ENCODE results near the gene EML6. TPM values are rescaled to one million over a fixed set of nuclear protein-coding genes. Genes with fewer than 3 reads are reported as not detected.

Gene EML6
- total RNA-seq, 1 donor: 0.73 TPM

DNA sequence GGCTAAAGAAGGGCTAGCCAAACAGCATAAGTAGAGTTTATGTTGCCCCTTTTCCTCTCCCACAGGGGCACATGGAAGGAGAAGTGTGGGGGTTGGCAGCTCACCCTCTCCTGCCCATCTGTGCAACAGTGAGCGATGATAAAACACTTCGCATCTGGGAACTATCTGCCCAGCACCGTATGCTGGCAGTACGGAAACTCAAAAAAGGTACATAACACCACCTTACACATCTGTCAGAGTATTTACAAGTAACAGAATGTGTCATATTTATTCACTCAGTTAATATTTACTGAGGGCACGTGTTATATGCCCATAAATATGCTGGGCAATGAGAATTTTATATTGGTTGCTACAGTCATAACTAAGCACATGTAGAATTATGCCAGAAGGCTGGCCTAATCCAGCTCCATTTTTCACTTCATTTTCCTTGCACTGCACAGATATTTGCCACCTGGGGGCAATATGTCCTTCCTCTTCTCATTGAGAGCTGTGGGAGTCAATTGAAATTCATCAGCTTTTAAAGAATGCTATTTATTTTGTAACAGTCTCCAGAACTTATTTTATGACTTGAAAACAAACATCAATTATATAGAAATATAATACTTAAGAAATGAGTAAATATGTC, 176.2 kb downstream of the EML6 start:
- no peak overlapping the region for H3K4me3 ChIP-seq (ENCODE audit: low read length)
- H3K4me1 ChIP-seq (ENCODE audit: insufficient read depth, low read length): peaks cover 10% of the 10 kb centered on the region
- H3K27me3 ChIP-seq (ENCODE audit: insufficient read depth, low read length): no peaks in the 10 kb centered on the region
- H3K9me3 ChIP-seq (ENCODE audit: low read depth, low read length): no peaks in the 10 kb centered on the region

DNA sequence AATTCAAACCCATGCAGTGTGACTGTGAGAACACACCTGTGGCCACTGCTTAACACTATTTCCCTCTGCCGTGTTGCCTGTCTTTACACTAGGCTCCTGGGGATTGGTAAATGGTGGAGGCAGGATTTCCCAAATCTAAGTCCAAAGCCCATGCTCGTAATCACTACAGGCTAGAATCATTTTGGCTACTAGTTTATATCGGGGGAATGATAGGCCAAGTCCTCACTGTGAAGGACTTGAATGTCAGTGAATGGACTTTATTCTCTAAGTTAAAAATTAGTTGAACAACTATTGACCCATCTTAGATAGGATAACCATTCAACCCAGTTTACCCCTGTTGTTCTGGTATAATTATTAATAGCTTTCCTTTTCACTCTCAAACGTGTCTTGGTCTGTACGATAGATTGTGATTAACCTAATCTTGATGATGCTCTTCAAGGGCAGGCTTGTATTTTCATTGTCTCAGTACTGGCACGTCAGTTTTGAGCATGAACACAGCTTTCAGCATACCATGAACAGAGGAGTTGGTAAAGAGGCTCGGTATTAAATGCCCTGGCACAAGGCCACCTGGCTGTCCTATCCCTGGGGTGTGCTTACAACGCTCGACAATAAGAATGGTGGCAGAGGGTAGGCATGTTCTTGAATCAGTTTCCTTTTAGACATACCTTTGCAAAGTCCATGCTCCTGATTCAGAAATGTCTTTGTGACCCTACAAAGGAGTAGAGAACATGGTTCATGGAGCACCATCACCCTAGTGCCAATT, 177.9 kb downstream of the EML6 start:
- Histone ChIP-seq H3K4me1 (ENCODE audit: insufficient read depth, low read length) (peaks cover 10% of the 10 kb centered on the region), H3K27me3 (ENCODE audit: insufficient read depth, low read length) (no peaks in the 10 kb centered on the region), H3K4me3 (ENCODE audit: low read length) (no peak overlapping the region), H3K9me3 (ENCODE audit: low read depth, low read length) (no peaks in the 10 kb centered on the region)

GRCh38 chr2:54902763-54903162, 179.3 kb downstream of the EML6 start:
- H3K4me1 ChIP-seq (ENCODE audit: insufficient read depth, low read length): peaks cover 10% of the 10 kb centered on the region
- H3K9me3 ChIP-seq (ENCODE audit: low read depth, low read length): no peaks in the 10 kb centered on the region
- no peak overlapping the region for H3K4me3 ChIP-seq (ENCODE audit: low read length)
- no peaks in the 10 kb centered on the region for H3K27me3 ChIP-seq (ENCODE audit: insufficient read depth, low read length)

DNA sequence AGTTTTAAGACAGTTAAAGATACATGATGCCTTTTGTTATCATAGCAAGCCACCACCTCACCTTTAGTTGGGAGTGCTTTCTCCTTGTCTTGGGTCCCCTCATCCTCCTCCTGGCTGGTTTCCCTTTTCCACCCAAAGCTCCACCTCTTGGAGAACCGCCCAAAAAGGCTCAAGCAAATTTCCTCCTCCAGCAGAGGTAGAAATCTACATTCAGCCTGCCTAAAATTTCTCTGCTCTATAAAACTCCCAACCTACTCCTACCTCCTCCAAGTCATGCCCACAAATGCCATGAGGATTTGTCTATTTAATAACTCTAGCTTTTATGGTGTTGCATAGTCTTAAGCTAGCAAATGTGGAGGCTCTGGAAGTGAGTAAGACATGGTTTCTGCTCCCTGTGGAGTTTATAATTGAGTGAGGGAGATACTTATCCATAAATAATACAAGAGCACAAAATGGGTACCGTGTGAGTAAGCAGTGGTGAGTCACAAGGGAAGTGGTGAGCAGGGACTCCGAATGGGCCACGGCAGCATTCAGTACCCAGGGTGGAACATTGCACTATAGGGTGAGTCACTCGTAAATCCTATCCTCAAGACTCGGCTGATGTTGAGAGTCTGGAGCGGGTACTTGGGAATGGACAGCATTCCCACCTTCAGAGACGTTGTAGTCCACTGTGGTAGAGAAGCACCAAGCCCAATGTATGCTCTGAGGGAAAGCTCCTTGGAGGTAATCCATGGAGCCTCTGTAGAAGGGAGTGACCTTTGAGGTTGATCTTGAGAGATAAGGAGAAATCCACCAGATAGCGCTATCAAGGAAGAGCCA, 180.5 kb downstream of the EML6 start:
- Histone ChIP-seq H3K4me1 (ENCODE audit: insufficient read depth, low read length) (peaks cover 10% of the 10 kb centered on the region), H3K9me3 (ENCODE audit: low read depth, low read length) (no peaks in the 10 kb centered on the region), H3K4me3 (ENCODE audit: low read length) (no peak overlapping the region), H3K27me3 (ENCODE audit: insufficient read depth, low read length) (no peaks in the 10 kb centered on the region)

DNA sequence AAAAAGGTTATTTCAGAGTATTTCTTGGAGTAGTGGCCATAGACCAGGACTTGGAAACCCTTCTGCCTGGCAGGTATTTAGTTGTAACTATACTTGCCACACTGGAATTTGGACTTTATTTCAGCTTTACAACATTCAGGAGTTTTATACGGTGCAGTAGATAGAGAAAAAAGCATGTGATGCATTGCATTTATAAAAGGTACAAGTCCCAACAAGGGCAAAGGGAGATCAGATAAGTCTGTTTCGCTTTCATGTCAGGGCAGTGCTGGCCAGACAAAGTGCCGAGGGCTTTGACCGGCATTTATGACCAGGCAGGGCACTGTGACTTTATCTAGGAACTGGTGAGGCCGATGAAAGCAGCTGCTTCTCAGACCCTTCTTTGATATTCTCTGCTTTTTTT, 181.4 kb downstream of the EML6 start:
- no peaks in the 10 kb centered on the region for H3K27me3 ChIP-seq (ENCODE audit: insufficient read depth, low read length)

GRCh38 chr2:54906716-54907115, 183.3 kb downstream of the EML6 start:
- Histone ChIP-seq H3K4me3 (ENCODE audit: low read length) (no peak overlapping the region), H3K4me1 (ENCODE audit: insufficient read depth, low read length) (peaks cover 10% of the 10 kb centered on the region), H3K9me3 (ENCODE audit: low read depth, low read length) (no peaks in the 10 kb centered on the region), H3K27me3 (ENCODE audit: insufficient read depth, low read length) (no peaks in the 10 kb centered on the region)

More for the DNA sequence above, 181.4 kb downstream of the EML6 start:
- H3K9me3 ChIP-seq (ENCODE audit: low read depth, low read length): no peaks in the 10 kb centered on the region
- peaks cover 10% of the 10 kb centered on the region for H3K4me1 ChIP-seq (ENCODE audit: insufficient read depth, low read length)
- H3K4me3 ChIP-seq (ENCODE audit: low read length): no peak overlapping the region

DNA sequence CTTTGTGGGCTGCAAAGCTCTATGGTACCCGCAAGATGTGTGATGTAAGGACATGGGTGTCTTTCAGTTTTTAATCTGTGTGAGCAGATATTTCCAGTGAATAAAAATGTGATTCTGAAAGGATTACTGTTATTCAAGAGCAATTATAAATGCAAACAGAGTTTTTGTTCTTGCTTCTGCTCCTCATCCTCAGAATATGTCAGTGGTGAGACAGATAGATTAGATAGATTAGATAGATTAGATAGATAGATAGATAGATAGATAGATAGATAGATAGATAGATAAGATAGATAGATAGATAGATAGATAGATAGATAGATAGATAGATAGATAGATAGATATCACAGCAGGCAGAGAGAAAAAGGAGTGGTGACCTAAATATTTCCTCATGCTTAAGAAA, 184.2 kb downstream of the EML6 start:
- H3K9me3 ChIP-seq (ENCODE audit: low read depth, low read length): no peaks in the 10 kb centered on the region
- H3K4me1 ChIP-seq (ENCODE audit: insufficient read depth, low read length): peaks cover 10% of the 10 kb centered on the region
- H3K4me3 ChIP-seq (ENCODE audit: low read length): no peak overlapping the region

GRCh38 chr2:54908591-54908990, 185.1 kb downstream of the EML6 start:
- Histone ChIP-seq H3K27me3 (ENCODE audit: insufficient read depth, low read length) (no peaks in the 10 kb centered on the region), H3K4me3 (ENCODE audit: low read length) (no peak overlapping the region), H3K9me3 (ENCODE audit: low read depth, low read length) (no peaks in the 10 kb centered on the region), H3K4me1 (ENCODE audit: insufficient read depth, low read length) (peaks cover 10% of the 10 kb centered on the region)

More for the DNA sequence above, 184.2 kb downstream of the EML6 start:
- no peaks in the 10 kb centered on the region for H3K27me3 ChIP-seq (ENCODE audit: insufficient read depth, low read length)

- Histone ChIP-seq H3K27me3 (ENCODE audit: insufficient read depth, low read length) (no peaks in the 10 kb centered on the region), H3K4me3 (ENCODE audit: low read length) (no peak overlapping the region), H3K9me3 (ENCODE audit: low read depth, low read length) (no peaks in the 10 kb centered on the region), H3K4me1 (ENCODE audit: insufficient read depth, low read length) (peaks cover 6% of the 10 kb centered on the region)
Observed at GRCh38 chr2:54909001-54909400, 185.5 kb downstream of the EML6 start.

DNA sequence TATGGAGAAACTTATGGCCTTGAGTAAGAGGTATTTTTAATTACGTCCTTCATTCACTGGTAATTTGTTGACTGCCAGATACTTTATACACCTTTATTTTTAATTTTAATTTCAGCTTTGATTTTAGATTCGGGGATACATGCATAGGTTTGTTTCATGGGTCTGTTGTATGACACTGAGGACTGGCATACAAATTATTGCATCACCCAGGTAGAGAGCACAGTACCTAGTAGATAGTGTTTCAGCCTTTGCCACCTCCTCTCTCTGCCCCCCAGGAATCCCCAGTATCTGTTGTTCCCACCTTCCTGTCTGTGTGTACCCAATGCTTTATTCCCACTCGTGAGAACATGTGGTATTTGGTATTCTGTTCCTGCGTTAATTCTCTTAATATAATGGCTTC, 188.8 kb downstream of the EML6 start:
- no peaks in the 10 kb centered on the region for H3K9me3 ChIP-seq (ENCODE audit: low read depth, low read length)
- no peaks in the 10 kb centered on the region for H3K4me1 ChIP-seq (ENCODE audit: insufficient read depth, low read length)
- H3K4me3 ChIP-seq (ENCODE audit: low read length): no peak overlapping the region
- no peaks in the 10 kb centered on the region for H3K27me3 ChIP-seq (ENCODE audit: insufficient read depth, low read length)

GRCh38 chr2:54912893-54913292, 189.4 kb downstream of the EML6 start:
- Histone ChIP-seq H3K4me3 (ENCODE audit: low read length) (no peak overlapping the region), H3K9me3 (ENCODE audit: low read depth, low read length) (no peaks in the 10 kb centered on the region), H3K4me1 (ENCODE audit: insufficient read depth, low read length) (no peaks in the 10 kb centered on the region), H3K27me3 (ENCODE audit: insufficient read depth, low read length) (no peaks in the 10 kb centered on the region)

DNA sequence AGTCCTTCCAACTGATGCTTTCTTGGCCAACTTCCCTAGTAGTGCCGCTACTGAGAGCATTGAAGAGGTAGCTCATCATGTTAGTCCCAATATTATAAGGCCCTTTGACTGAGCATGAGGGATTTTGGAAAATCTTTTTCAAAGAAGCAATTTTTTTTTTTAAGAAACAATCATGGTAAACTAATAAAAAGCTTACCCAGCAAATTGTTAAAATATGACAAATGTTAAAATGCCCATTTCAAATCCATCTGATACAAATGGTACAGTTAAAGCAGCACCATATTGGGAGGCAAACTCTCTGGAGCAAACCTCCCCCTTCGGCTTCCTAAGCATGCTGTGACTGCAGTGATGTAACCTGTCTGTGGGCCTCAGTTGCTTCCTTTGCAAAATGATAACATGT, 191.2 kb downstream of the EML6 start:
- no peaks in the 10 kb centered on the region for H3K27me3 ChIP-seq (ENCODE audit: insufficient read depth, low read length)
- no peaks in the 10 kb centered on the region for H3K4me1 ChIP-seq (ENCODE audit: insufficient read depth, low read length)

GRCh38 chr2:54915101-54915500, 191.6 kb downstream of the EML6 start:
- no peak overlapping the region for H3K4me3 ChIP-seq (ENCODE audit: low read length)
- no peaks in the 10 kb centered on the region for H3K9me3 ChIP-seq (ENCODE audit: low read depth, low read length)
- H3K27me3 ChIP-seq (ENCODE audit: insufficient read depth, low read length): no peaks in the 10 kb centered on the region
- H3K4me1 ChIP-seq (ENCODE audit: insufficient read depth, low read length): no peaks in the 10 kb centered on the region

More for the DNA sequence above, 191.2 kb downstream of the EML6 start:
- no peak overlapping the region for H3K4me3 ChIP-seq (ENCODE audit: low read length)
- no peaks in the 10 kb centered on the region for H3K9me3 ChIP-seq (ENCODE audit: low read depth, low read length)

DNA sequence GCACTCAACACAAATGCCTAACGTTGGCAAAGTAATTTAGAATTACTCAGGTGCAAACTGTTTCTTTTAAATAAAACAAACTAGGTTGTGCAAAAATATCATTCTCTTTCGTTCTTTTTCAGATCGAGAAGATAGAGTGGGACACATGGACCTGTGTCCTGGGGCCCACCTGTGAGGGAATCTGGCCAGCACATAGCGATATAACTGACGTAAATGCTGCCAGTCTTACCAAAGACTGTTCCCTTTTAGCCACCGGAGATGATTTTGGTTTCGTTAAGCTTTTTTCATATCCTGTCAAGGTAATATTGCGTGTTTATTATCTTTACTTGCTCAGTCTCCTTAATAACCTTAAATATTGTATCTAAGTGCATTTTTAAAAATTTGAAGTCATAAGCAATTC, 193.2 kb downstream of the EML6 start:
- Histone ChIP-seq H3K4me1 (ENCODE audit: insufficient read depth, low read length) (no peaks in the 10 kb centered on the region), H3K27me3 (ENCODE audit: insufficient read depth, low read length) (peaks cover 7% of the 10 kb centered on the region), H3K4me3 (ENCODE audit: low read length) (no peak overlapping the region), H3K9me3 (ENCODE audit: low read depth, low read length) (peaks cover 15% of the 10 kb centered on the region)

DNA sequence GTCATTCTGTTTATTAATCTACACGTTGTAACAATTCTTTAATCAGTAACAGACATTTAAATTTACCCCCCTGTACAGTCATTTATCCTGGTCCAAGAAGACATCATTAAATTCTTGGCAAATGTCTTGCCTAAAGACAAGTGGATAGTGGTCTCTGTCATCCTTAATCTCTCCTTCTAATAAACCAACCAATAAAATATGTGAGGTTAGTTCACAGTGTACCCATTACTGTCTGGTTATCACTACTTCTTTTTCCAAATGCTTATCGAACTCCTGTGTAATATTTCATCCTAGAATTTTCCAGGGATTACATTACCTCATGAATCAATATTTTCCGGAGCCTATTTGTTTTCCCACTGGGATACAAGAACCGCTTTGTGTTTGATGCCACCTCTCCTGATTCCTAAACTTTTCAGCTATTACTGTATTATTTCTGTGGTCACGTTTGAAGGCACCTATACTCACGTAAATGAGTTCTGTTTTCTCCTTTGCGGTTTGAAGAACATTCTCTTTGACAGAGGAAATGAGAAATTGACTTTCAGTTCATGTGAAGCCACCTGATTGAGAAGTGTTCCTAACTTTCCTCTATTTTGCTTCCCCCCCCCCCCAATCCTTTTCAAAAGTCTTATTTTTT, 195.3 kb downstream of the EML6 start:
- no peaks in the 10 kb centered on the region for H3K4me1 ChIP-seq (ENCODE audit: insufficient read depth, low read length)
- H3K4me3 ChIP-seq (ENCODE audit: low read length): no peak overlapping the region
- peaks cover 16% of the 10 kb centered on the region for H3K9me3 ChIP-seq (ENCODE audit: low read depth, low read length)
- H3K27me3 ChIP-seq (ENCODE audit: insufficient read depth, low read length): peaks cover 7% of the 10 kb centered on the region

Measured in mononuclear cell (primary cell).